Thoracic aorta (tissue), 2 donors: ENCODE data around the gene ST3GAL5. TPM values are rescaled to one million over a fixed set of nuclear protein-coding genes. Genes with fewer than 3 reads are reported as not detected.
A peak's percentile ranks its signal among the peaks of the same experiment; 100 is the strongest.

ENCODE experiments used
- ATAC-seq: fragments of 150-250 bp; one replicate; pipeline ENCODE4 v1.8.0; 2017; ENCODE audit warnings: low read depth; ENCODE audit not compliant: insufficient number of reproducible peaks, low FRiP score
- DNase-seq: peaks from one replicate; pipeline ENCODE4 v3.0.0-alpha.2; 2020; ENCODE audit warnings: low spot score
- H3K27ac ChIP-seq, 2 donors: fragments of 200-600 bp; sonication (generic); 1 replicate in 1 of 2; 2 replicates in 1 of 2; pipeline ENCODE4 v1.5.1; 2016; ENCODE audit warnings: mild to moderate bottlenecking in 2 of 2, moderate library complexity in 2 of 2
- H3K27me3 ChIP-seq: fragments of 200-600 bp; sonication (generic); replicated peaks from 2 replicates; pipeline ENCODE4 v1.6.0; 2016; ENCODE audit warnings: mild to moderate bottlenecking; ENCODE audit not compliant: insufficient read depth
- H3K36me3 ChIP-seq: fragments of 200-600 bp; sonication (generic); one replicate; pipeline ENCODE4 v1.5.1; 2016
- H3K4me1 ChIP-seq, 2 donors: fragments of 200-600 bp; sonication (generic); 1 replicate in 1 of 2; 2 replicates in 1 of 2; pipeline versions ENCODE4 v1.5.1 to v1.6.0; 2016; ENCODE audit warnings: low read depth in 2 of 2, mild to moderate bottlenecking in 1 of 2; ENCODE audit not compliant: control insufficient read depth in 1 of 2
- H3K4me3 ChIP-seq: fragments of 200-600 bp; sonication (generic); 2 replicates; pipeline ENCODE4 v1.5.1; 2016; ENCODE audit warnings: mild to moderate bottlenecking
- H3K9me3 ChIP-seq: fragments of 200-600 bp; sonication (generic); 2 replicates; pipeline ENCODE4 v1.5.1; 2016
- CTCF ChIP-seq: fragments of 200-600 bp; sonication (generic); IDR thresholded peaks from one replicate; pipeline ENCODE4 v1.5.1; 2019; ENCODE audit warnings: antibody characterized with exemption
- total RNA-seq, 2 donors: library from RNA; depleted of rRNA; stranded (reverse); fragments of >200 nt; gene quantifications; one replicate each; pipeline versions ENCODE4 v1.1.0 to v1.2.3, GENCODE V29; 2016

Gene ST3GAL5
- total RNA-seq, 2 donors from 2014 or later: 11.9 to 32.7 TPM

GRCh38 chr2:85861180-85861579 lies 27.6 kb downstream of the ST3GAL5 start:
- Histone ChIP-seq H3K27me3 (no peaks in the 10 kb centered on the region), H3K9me3 (no peaks in the 10 kb centered on the region), H3K4me3 (peak overlapping the region; percentile 29), H3K27ac (no peak overlapping the region), H3K36me3 (peaks cover 5% of the 10 kb centered on the region), H3K4me1 (no peaks in the 10 kb centered on the region)
- no peak for TF ChIP-seq CTCF
- no peak for DNase-seq
- ATAC-seq: no peak

- TF ChIP-seq CTCF: no peak
These were observed 29.9 kb downstream of the ST3GAL5 start for GRCh38 chr2:85858841-85859240.

DNA sequence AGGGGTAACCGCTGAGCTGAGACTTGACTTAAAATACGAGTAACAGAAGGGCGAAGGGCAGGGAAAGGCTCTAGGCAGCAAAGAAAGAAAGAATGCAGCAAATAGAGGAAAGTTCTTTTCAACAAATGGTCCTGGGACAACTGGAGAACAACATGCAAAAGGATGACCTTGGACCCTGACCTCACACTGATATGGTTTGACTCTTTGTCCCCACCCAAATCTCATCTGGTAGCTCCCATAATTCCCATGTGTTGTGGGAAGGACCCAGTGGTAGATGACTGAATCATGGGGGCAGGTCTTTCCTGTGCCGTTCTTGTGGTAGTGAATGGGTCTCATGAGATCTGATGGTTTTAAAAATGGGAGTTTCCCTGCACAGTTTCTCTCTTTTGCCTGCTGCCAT lies 33.9 kb downstream of the ST3GAL5 start:
- Histone ChIP-seq H3K9me3 (no peaks in the 10 kb centered on the region), H3K4me1 (peaks cover 2 to 15% of the 10 kb centered on the region in 2 donors), H3K36me3 (peaks cover 10% of the 10 kb centered on the region), H3K27ac (no peak overlapping the region), H3K27me3 (no peaks in the 10 kb centered on the region), H3K4me3 (no peak overlapping the region)
- TF ChIP-seq CTCF: no peak
- DNase-seq (no peak), ATAC-seq (no peak)

More at GRCh38 chr2:85858841-85859240, 29.9 kb downstream of the ST3GAL5 start:
- Histone ChIP-seq H3K27ac (no peak overlapping the region), H3K27me3 (no peaks in the 10 kb centered on the region), H3K4me1 (no peaks in the 10 kb centered on the region), H3K9me3 (no peaks in the 10 kb centered on the region), H3K4me3 (no peak overlapping the region), H3K36me3 (peaks cover 5% of the 10 kb centered on the region)
- DNase-seq (no peak), ATAC-seq (no peak)

- no peak for TF ChIP-seq CTCF
- DNase-seq (no peak), ATAC-seq (no peak)
- Histone ChIP-seq H3K36me3 (peaks cover 10% of the 10 kb centered on the region), H3K4me1 (peaks cover 2 to 15% of the 10 kb centered on the region in 2 donors), H3K4me3 (peak overlapping the region; percentile 24), H3K27me3 (no peaks in the 10 kb centered on the region), H3K9me3 (no peaks in the 10 kb centered on the region), H3K27ac (peak overlapping the region in 1 of 2 donors; percentile 65)
These were observed 34.7 kb downstream of the ST3GAL5 start for GRCh38 chr2:85854166-85854509.

- H3K9me3 ChIP-seq: no peaks in the 10 kb centered on the region
- H3K27ac ChIP-seq: peak overlapping the region in 1 of 2 donors; percentile 65
- TF ChIP-seq CTCF: no peak
- ATAC-seq (no peak), DNase-seq (no peak)
- H3K4me3 ChIP-seq: peak overlapping the region; percentile 24
- peaks cover 10% of the 10 kb centered on the region for H3K36me3 ChIP-seq
- H3K4me1 ChIP-seq: peaks cover 2 to 15% of the 10 kb centered on the region in 2 donors
- H3K27me3 ChIP-seq: no peaks in the 10 kb centered on the region
These were observed 35.2 kb downstream of the ST3GAL5 start for GRCh38 chr2:85853499-85854165.
